ENCODE data around the gene FYB1. TPM values are rescaled to one million over a fixed set of nuclear protein-coding genes. Genes with fewer than 3 reads are reported as not detected.
A peak's percentile ranks its signal among the peaks of the same experiment; 100 is the strongest.
"Not testable (repeated sequence)": the region's sequence is repeated elsewhere in the genome, so short reads cannot be mapped to it uniquely, and the experiment has no call there.

Gene FYB1
- total and polyA plus RNA-seq, 7 experiments from 2014 or later, result 310 to 701 (median 491) TPM

DNA sequence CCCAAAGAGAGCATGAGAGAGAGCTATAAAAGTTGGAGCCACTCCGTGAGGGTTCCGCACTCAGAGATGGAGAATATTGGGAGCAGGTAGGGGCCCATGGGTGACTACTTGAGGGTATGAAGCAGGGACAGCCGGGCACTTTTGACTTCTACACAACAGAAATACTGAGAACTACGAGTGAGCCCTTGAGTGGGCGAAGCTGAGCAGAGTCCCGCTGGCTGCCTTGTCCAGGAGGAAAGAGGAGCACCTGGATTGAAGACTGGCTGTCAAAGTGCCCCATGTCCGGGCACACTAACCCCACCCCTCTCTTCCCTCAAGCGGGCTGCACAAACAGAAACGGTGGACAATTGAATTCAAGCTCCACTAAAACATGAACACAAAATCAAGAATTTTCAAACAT, 33.6 kb downstream of the FYB1 start:
- ATAC-seq (no peak), DNase-seq (no peak)
- ChIA-PET POLR2A (interaction anchor here (0.6 to 22.3 kb wide), 6 partner anchors 13 to 180 kb away, joined by 4 to 679 read pairs (median 72); no protein-coding TSS in a partner anchor), CTCF (interaction anchor here (0.6 to 6.6 kb wide), 11 partner anchors 9 to 97 kb away, joined by 3 to 56 read pairs (median 5); partner anchors contain the start of gene FYB1)
- H3K27ac ChIP-seq (ENCODE audit: low read depth, low read length), result peak overlapping the region; percentile 73
- peak overlapping the region; percentile 78 to 98 (median 86) for H3K4me3 Mint-ChIP-seq
- H3K4me3 ChIP-seq (ENCODE audit: low read length), result peak overlapping the region; percentile 44
- H3K4me1 ChIP-seq (ENCODE audit: control insufficient read depth in 2 of 2, insufficient read depth in 2 of 2, low read length in 2 of 2), result peaks cover 79 to 89% of the 10 kb centered on the region in 2 donors
- no peaks in the 10 kb centered on the region for H3K36me3 ChIP-seq (ENCODE audit: control insufficient read depth in 2 of 3, insufficient read depth in 3 of 3, low read length in 3 of 3)
- H3K4me1 Mint-ChIP-seq, result peaks cover 59 to 97% (median 92%) of the 10 kb centered on the region in 7 donors
- intact Hi-C loops (cut with micrococcal nuclease), result loop anchor here (1.0 to 10.0 kb wide), 5 partner anchors 8 to 1219 kb away; no protein-coding TSS in a partner anchor
- peaks cover 0 to 34% (median 24%) of the 10 kb centered on the region in 5 donors for H3K36me3 Mint-ChIP-seq
- H3K27me3 ChIP-seq (ENCODE audit: control insufficient read depth in 2 of 2, insufficient read depth in 2 of 2, low read length in 2 of 2), result no peaks in the 10 kb centered on the region
- no peaks in the 10 kb centered on the region for H3K9me3 ChIP-seq (ENCODE audit: control insufficient read depth in 2 of 3, low read length in 3 of 3)
- H3K9me3 Mint-ChIP-seq, result no peaks in the 10 kb centered on the region
- peak overlapping the region; percentile 92 to 99 (median 98) for H3K27ac Mint-ChIP-seq
- no peaks in the 10 kb centered on the region for H3K27me3 Mint-ChIP-seq

DNA sequence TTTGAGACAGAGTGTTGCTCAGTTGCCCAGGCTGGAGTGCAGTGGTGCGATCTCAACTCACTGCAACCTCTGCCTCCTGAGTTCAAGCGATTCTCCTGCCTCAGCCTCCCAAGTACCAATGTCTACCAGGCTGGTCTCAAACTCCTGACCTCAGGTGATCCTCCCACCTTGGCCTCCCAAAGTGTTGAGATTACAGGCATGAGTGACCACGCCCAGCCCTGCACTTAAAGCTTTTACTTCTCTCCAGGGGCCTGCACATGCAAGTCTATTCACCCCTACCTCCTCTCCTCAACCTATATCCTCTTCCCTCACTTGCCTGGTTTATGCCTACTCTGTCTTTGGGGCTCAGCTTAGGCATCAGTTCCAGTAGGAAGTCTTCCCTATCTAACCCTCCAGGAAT, 39.8 kb downstream of the FYB1 start:
- H3K9me3 Mint-ChIP-seq; H3K4me3 ChIP-seq (ENCODE audit: low read length): not testable (repeated sequence)

GRCh38 chr5:39178861-39179260, 40.5 kb downstream of the FYB1 start:
- ATAC-seq (peak; percentile 67), DNase-seq (peak in 7 of 9 donors; percentile 61 to 83 (median 74))
- peaks cover 79 to 100% (median 95%) of the 10 kb centered on the region in 7 donors for H3K4me1 Mint-ChIP-seq
- H3K27ac Mint-ChIP-seq, result peak overlapping the region; percentile 87 to 98 (median 96)
- Histone ChIP-seq H3K9me3 (ENCODE audit: control insufficient read depth in 2 of 3, low read length in 3 of 3) (no peaks in the 10 kb centered on the region), H3K4me1 (ENCODE audit: control insufficient read depth in 2 of 2, insufficient read depth in 2 of 2, low read length in 2 of 2) (peaks cover 95% of the 10 kb centered on the region in 2 donors), H3K36me3 (ENCODE audit: control insufficient read depth in 2 of 3, insufficient read depth in 3 of 3, low read length in 3 of 3) (peaks cover 0 to 5% (median 0%) of the 10 kb centered on the region in 3 experiments), H3K27ac (ENCODE audit: low read depth, low read length) (peak overlapping the region; percentile 72), H3K27me3 (ENCODE audit: control insufficient read depth in 2 of 2, insufficient read depth in 2 of 2, low read length in 2 of 2) (no peaks in the 10 kb centered on the region), H3K4me3 (ENCODE audit: low read length) (peak overlapping the region; percentile 46)
- ChIA-PET CTCF (interaction anchor here (0.7 to 9.1 kb wide), 15 partner anchors 10 to 104 kb away, joined by 3 to 85 read pairs (median 7); partner anchors contain the start of gene FYB1), POLR2A (interaction anchor here (0.6 to 22.3 kb wide), 15 partner anchors 8 to 105 kb away, joined by 3 to 679 read pairs (median 3); no protein-coding TSS in a partner anchor)
- no peaks in the 10 kb centered on the region for H3K27me3 Mint-ChIP-seq
- peaks cover 0 to 2% (median 0%) of the 10 kb centered on the region in 11 donors for H3K9me3 Mint-ChIP-seq
- H3K36me3 Mint-ChIP-seq, result peaks cover 0 to 44% (median 40%) of the 10 kb centered on the region in 5 donors
- intact Hi-C loops (cut with micrococcal nuclease), result loop anchor here (1.0 to 10.0 kb wide), 7 partner anchors 8 to 1506 kb away; partner anchors contain the start of gene RICTOR (in 1 of the 2)
- peak overlapping the region; percentile 58 to 86 (median 80) for H3K4me3 Mint-ChIP-seq

More for the DNA sequence above, 39.8 kb downstream of the FYB1 start:
- Mint-ChIP-seq H3K4me1 (peaks cover 75 to 97% (median 91%) of the 10 kb centered on the region in 7 donors), H3K36me3 (peaks cover 0 to 42% (median 35%) of the 10 kb centered on the region in 5 donors), H3K27ac (peak overlapping the region; percentile 87 to 98 (median 96)), H3K4me3 (peak overlapping the region; percentile 58 to 86 (median 80))
- H3K27me3 Mint-ChIP-seq; H3K9me3 ChIP-seq (ENCODE audit: control insufficient read depth in 2 of 3, low read length in 3 of 3); DNase-seq; ATAC-seq; H3K36me3 ChIP-seq (ENCODE audit: control insufficient read depth in 2 of 3, insufficient read depth in 3 of 3, low read length in 3 of 3); H3K27me3 ChIP-seq (ENCODE audit: control insufficient read depth in 2 of 2, insufficient read depth in 2 of 2, low read length in 2 of 2): not testable (repeated sequence)
- CTCF ChIA-PET, result interaction anchor here (0.6 to 9.1 kb wide), 15 partner anchors 9 to 103 kb away, joined by 3 to 85 read pairs (median 7); partner anchors contain the start of gene FYB1
- POLR2A ChIA-PET, result interaction anchor here (0.9 to 22.3 kb wide), 11 partner anchors 9 to 104 kb away, joined by 3 to 679 read pairs (median 3); no protein-coding TSS in a partner anchor
- peaks cover 94 to 95% of the 10 kb centered on the region in 2 donors for H3K4me1 ChIP-seq (ENCODE audit: control insufficient read depth in 2 of 2, insufficient read depth in 2 of 2, low read length in 2 of 2)
- peak overlapping the region; percentile 72 for H3K27ac ChIP-seq (ENCODE audit: low read depth, low read length)
- intact Hi-C loops (cut with micrococcal nuclease), result loop anchor here (1.0 to 10.0 kb wide), 6 partner anchors 8 to 1505 kb away; partner anchors contain the start of gene RICTOR (in 1 of the 2)

- peak overlapping the region; percentile 58 to 86 (median 80) for H3K4me3 Mint-ChIP-seq
- H3K9me3 ChIP-seq (ENCODE audit: control insufficient read depth in 2 of 3, low read length in 3 of 3), result no peaks in the 10 kb centered on the region
- H3K36me3 ChIP-seq (ENCODE audit: control insufficient read depth in 2 of 3, insufficient read depth in 3 of 3, low read length in 3 of 3), result peaks cover 0 to 5% (median 0%) of the 10 kb centered on the region in 3 experiments
- intact Hi-C loops (cut with micrococcal nuclease), result loop anchor here (1.0 to 10.0 kb wide), 5 partner anchors 20 to 1507 kb away; partner anchors contain the start of gene RICTOR (in 1 of the 2)
- peak overlapping the region; percentile 72 for H3K27ac ChIP-seq (ENCODE audit: low read depth, low read length)
- ChIA-PET CTCF (interaction anchor here (0.8 to 9.1 kb wide), 15 partner anchors 8 to 97 kb away, joined by 3 to 85 read pairs (median 7); partner anchors contain the start of gene FYB1), POLR2A (interaction anchor here (0.7 to 22.3 kb wide), 12 partner anchors 9 to 105 kb away, joined by 3 to 679 read pairs (median 6); no protein-coding TSS in a partner anchor)
- peak overlapping the region; percentile 87 to 98 (median 96) for H3K27ac Mint-ChIP-seq
- peaks cover 94 to 95% of the 10 kb centered on the region in 2 donors for H3K4me1 ChIP-seq (ENCODE audit: control insufficient read depth in 2 of 2, insufficient read depth in 2 of 2, low read length in 2 of 2)
- no peaks in the 10 kb centered on the region for H3K27me3 Mint-ChIP-seq
- H3K4me1 Mint-ChIP-seq, result peaks cover 82 to 100% (median 95%) of the 10 kb centered on the region in 7 donors
- H3K9me3 Mint-ChIP-seq, result peaks cover 0 to 5% (median 2%) of the 10 kb centered on the region in 11 donors
- peak in 1 of 9 donors; percentile 37 for DNase-seq
- peaks cover 3 to 48% (median 42%) of the 10 kb centered on the region in 5 donors for H3K36me3 Mint-ChIP-seq
- peak overlapping the region; percentile 46 for H3K4me3 ChIP-seq (ENCODE audit: low read length)
- no peaks in the 10 kb centered on the region for H3K27me3 ChIP-seq (ENCODE audit: control insufficient read depth in 2 of 2, insufficient read depth in 2 of 2, low read length in 2 of 2)
- peak; percentile 44 for ATAC-seq
Observed at GRCh38 chr5:39178171-39178570, 41.2 kb downstream of the FYB1 start.

DNA sequence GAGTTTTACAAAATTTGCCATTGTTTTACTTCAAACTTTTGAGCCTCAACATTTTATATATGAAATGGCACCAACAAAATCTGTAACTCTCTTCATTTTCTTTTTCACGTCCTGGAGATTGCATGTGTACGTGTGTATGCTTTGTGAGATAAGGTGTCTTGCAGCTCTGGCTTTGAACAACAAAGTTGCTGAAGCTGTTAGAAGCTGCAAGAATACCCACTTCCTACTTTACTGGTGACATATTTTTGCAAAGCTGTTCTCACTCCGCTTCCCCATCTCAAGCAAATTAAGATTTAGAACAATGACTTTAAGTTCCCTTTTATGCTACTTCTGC, 41.8 kb downstream of the FYB1 start:
- Histone ChIP-seq H3K36me3 (ENCODE audit: control insufficient read depth in 2 of 3, insufficient read depth in 3 of 3, low read length in 3 of 3) (peaks cover 0 to 5% (median 0%) of the 10 kb centered on the region in 3 experiments), H3K27me3 (ENCODE audit: control insufficient read depth in 2 of 2, insufficient read depth in 2 of 2, low read length in 2 of 2) (no peaks in the 10 kb centered on the region), H3K27ac (ENCODE audit: low read depth, low read length) (peak overlapping the region; percentile 72), H3K4me1 (ENCODE audit: control insufficient read depth in 2 of 2, insufficient read depth in 2 of 2, low read length in 2 of 2) (peaks cover 94 to 95% of the 10 kb centered on the region in 2 donors), H3K4me3 (ENCODE audit: low read length) (peak overlapping the region; percentile 46), H3K9me3 (ENCODE audit: control insufficient read depth in 2 of 3, low read length in 3 of 3) (no peaks in the 10 kb centered on the region)
- DNase-seq (peak in 7 of 9 donors; percentile 61 to 86 (median 79)), ATAC-seq (peak; percentile 79)
- peaks cover 84 to 100% (median 96%) of the 10 kb centered on the region in 7 donors for H3K4me1 Mint-ChIP-seq
- peaks cover 6 to 54% (median 47%) of the 10 kb centered on the region in 5 donors for H3K36me3 Mint-ChIP-seq
- peaks cover 0 to 10% (median 3%) of the 10 kb centered on the region in 11 donors for H3K9me3 Mint-ChIP-seq
- peak overlapping the region; percentile 87 to 98 (median 96) for H3K27ac Mint-ChIP-seq
- H3K4me3 Mint-ChIP-seq, result peak overlapping the region; percentile 58 to 86 (median 80)
- H3K27me3 Mint-ChIP-seq, result no peaks in the 10 kb centered on the region
- CTCF ChIA-PET, result interaction anchor here (0.8 to 9.1 kb wide), 10 partner anchors 9 to 97 kb away, joined by 3 to 85 read pairs (median 6); partner anchors contain the start of gene FYB1
- POLR2A ChIA-PET, result interaction anchor here (0.7 to 22.3 kb wide), 13 partner anchors 9 to 113 kb away, joined by 3 to 679 read pairs (median 4); no protein-coding TSS in a partner anchor
- intact Hi-C loops (cut with micrococcal nuclease), result loop anchor here (1.0 to 10.0 kb wide), 16 partner anchors 9 to 1507 kb away; partner anchors contain the start of gene RICTOR (in 1 of the 2)

All from naive thymus-derived CD4-positive, alpha-beta T cell (primary cell).